Stimulated activated CD8-positive, alpha-beta memory T cell treated with anti-CD3 and anti-CD28 coated beads, Interleukin-7, amount 100 ng/mL, for 4 hours (primary cell): Measurements from ENCODE around the gene SETSIP.
"Not testable (repeated sequence)": the region's sequence is repeated elsewhere in the genome, so short reads cannot be mapped to it uniquely, and the experiment has no call there.

ENCODE experiments used
- DNase-seq, 2 donors: peaks; one replicate each; pipeline ENCODE4 v3.0.0-alpha.2; 2020; ENCODE audit warnings: low read depth in 2 of 2

The SETSIP gene

GRCh38 chr1:92051948-92052347 lies 23.3 kb downstream of the SETSIP start:
- DNase-seq, result no peak

- no peak for DNase-seq
These were observed 29.3 kb downstream of the SETSIP start for GRCh38 chr1:92045766-92046495.

GRCh38 chr1:92043621-92044020 lies 31.6 kb downstream of the SETSIP start:
- DNase-seq, result no peak

GRCh38 chr1:92040971-92041370 lies 34.2 kb downstream of the SETSIP start:
- DNase-seq, result no peak

GRCh38 chr1:92038695-92039346 lies 36.4 kb downstream of the SETSIP start:
- DNase-seq, result no peak

- no peak for DNase-seq
These were observed 37.8 kb downstream of the SETSIP start for GRCh38 chr1:92037400-92037799.

GRCh38 chr1:92031281-92032110 lies 43.7 kb downstream of the SETSIP start:
- no peak for DNase-seq

GRCh38 chr1:92030656-92031107 lies 44.5 kb downstream of the SETSIP start:
- DNase-seq, result no peak

- DNase-seq, result no peak
These were observed 45.8 kb downstream of the SETSIP start for GRCh38 chr1:92029241-92029922.

GRCh38 chr1:92026806-92027205 lies 48.4 kb downstream of the SETSIP start:
- DNase-seq, result no peak

GRCh38 chr1:92026042-92026441 lies 49.2 kb downstream of the SETSIP start:
- not testable (repeated sequence) for DNase-seq
